Endothelial cell of umbilical vein (primary cell): ENCODE measurements around the gene KIFC1. TPM values are rescaled to one million over a fixed set of nuclear protein-coding genes. Genes with fewer than 3 reads are reported as not detected.

ENCODE experiments used
- BruUV-seq: library from RNA; stranded (reverse); fragments of 400-500 nt; replicated peaks from 2 replicates; lab custom pipeline; 2021; lab: Mats Ljungman, UMichigan
- CTCF ChIA-PET: fragments of 300-600, 350-600 bp; sonication (Branson Sonifier 250); formaldehyde crosslinking; loops from one replicate; lab custom pipeline; 2021; ENCODE audit warnings: antibody characterized with exemption, inconsistent platforms; lab: Charles Lee
- POLR2A ChIA-PET: fragments of 300-600, 350-600 bp; sonication (Branson Sonifier 250); formaldehyde crosslinking; loops from one replicate; lab custom pipeline; 2021; ENCODE audit warnings: antibody characterized with exemption, inconsistent platforms; lab: Charles Lee
- DNase-seq: peaks from one replicate; pipeline ENCODE4 v3.0.0-alpha.2; 2011; ENCODE audit warnings: low read depth, low spot score
- FAIRE-seq: peaks from 2 replicates; lab custom pipeline; 2011; peaks lifted over from hg19 to GRCh38; lab: Jason Lieb, UNC
- H2AFZ ChIP-seq: 2 replicates; pipeline ENCODE4 v1.6.0; 2012; ENCODE audit warnings: low read depth, low read length, control low read depth, inconsistent platforms
- H3K27ac ChIP-seq: 2 replicates; pipeline ENCODE4 v1.5.1; 2011; ENCODE audit warnings: low read depth, mild to moderate bottlenecking, control low read depth, low read length, moderate library complexity; ENCODE audit not compliant: insufficient read depth
- H3K27me3 ChIP-seq, 2 experiments: 2 replicates each; pipeline versions ENCODE4 v1.6.0 to v1.6.1; 2011; ENCODE audit warnings: low read length in 2 of 2, mixed read lengths in 1 of 2; ENCODE audit not compliant: control insufficient read depth in 2 of 2, insufficient read depth in 2 of 2
- H3K36me3 ChIP-seq, 2 experiments: 2 replicates in 1 of 2; 3 replicates in 1 of 2; pipeline ENCODE4 v1.5.1; 2011; ENCODE audit warnings: low read length in 2 of 2, mild to moderate bottlenecking in 1 of 2, moderate library complexity in 1 of 2; ENCODE audit not compliant: control insufficient read depth in 2 of 2, insufficient read depth in 2 of 2; ENCODE audit errors: extremely low read depth in 1 of 2
- H3K4me1 ChIP-seq: 3 replicates; pipeline ENCODE4 v1.5.1; 2011; ENCODE audit warnings: mild to moderate bottlenecking, low read length; ENCODE audit not compliant: control insufficient read depth, insufficient read depth; ENCODE audit errors: extremely low read depth
- H3K4me2 ChIP-seq: 2 replicates; pipeline ENCODE4 v1.6.1; 2011; ENCODE audit warnings: low read length, control low read depth, mixed read lengths; ENCODE audit not compliant: insufficient read depth
- H3K4me3 ChIP-seq, 3 experiments: fragments of 200-600 bp in 1 of 3; sonication (generic), shearing (Covaris generic) in 1 of 3; replicated peaks in 1 of 3; 2 replicates each; pipeline ENCODE4 v1.5.1; 2011 to 2016; ENCODE audit warnings: control low read depth in 3 of 3, low read length in 3 of 3, mild to moderate bottlenecking in 2 of 3, inconsistent platforms in 1 of 3, low read depth in 1 of 3, moderate library complexity in 1 of 3; ENCODE audit not compliant: insufficient read depth in 1 of 3
- H3K79me2 ChIP-seq: 2 replicates; pipeline ENCODE4 v1.6.0; 2012; ENCODE audit warnings: low read length, inconsistent platforms; ENCODE audit not compliant: control insufficient read depth, insufficient read depth
- H3K9ac ChIP-seq: replicated peaks from 2 replicates; pipeline ENCODE3; 2011; ENCODE audit warnings: low read length, control low read depth; ENCODE audit not compliant: insufficient read depth; ENCODE audit errors: extremely low read depth
- H3K9me1 ChIP-seq: replicated peaks from 3 replicates; pipeline ENCODE4 v1.6.0; 2011; ENCODE audit warnings: mild to moderate bottlenecking, low read length; ENCODE audit not compliant: control insufficient read depth, insufficient read depth; ENCODE audit errors: extremely low read depth
- H3K9me3 ChIP-seq: replicated peaks from 2 replicates; pipeline ENCODE4 v1.5.1; 2012; ENCODE audit warnings: low read length, inconsistent platforms; ENCODE audit not compliant: control insufficient read depth, insufficient read depth
- H4K20me1 ChIP-seq: replicated peaks from 2 replicates; pipeline ENCODE3; 2011; ENCODE audit warnings: mild to moderate bottlenecking, low read length; ENCODE audit not compliant: control insufficient read depth, insufficient read depth; ENCODE audit errors: extremely low read depth
- CTCF ChIP-seq, 2 donors: IDR thresholded peaks; 1 replicate in 1 of 2; 2 replicates in 1 of 2; pipeline ENCODE4 v1.5.1; 2011; ENCODE audit warnings: low read length in 2 of 2, mild to moderate bottlenecking in 2 of 2, moderate library complexity in 2 of 2, control low read depth in 1 of 2, inconsistent platforms in 1 of 2, low read depth in 1 of 2; ENCODE audit not compliant: insufficient read depth in 1 of 2; ENCODE audit errors: extremely low read depth in 1 of 2
- EZH2 ChIP-seq: IDR thresholded peaks from 2 replicates; pipeline ENCODE4 v1.6.1; 2012; ENCODE audit warnings: borderline replicate concordance, low read depth, mild to moderate bottlenecking, moderate library complexity, low read length, inconsistent platforms; ENCODE audit not compliant: severe bottlenecking
- FOS ChIP-seq: IDR thresholded peaks from 2 replicates; pipeline ENCODE4 v1.6.1; 2011; ENCODE audit warnings: mild to moderate bottlenecking, low read length, moderate library complexity, borderline replicate concordance; ENCODE audit not compliant: insufficient read depth
- GATA2 ChIP-seq: IDR thresholded peaks from 2 replicates; pipeline ENCODE4 v1.7.0; 2011; ENCODE audit warnings: low read depth, mild to moderate bottlenecking, moderate library complexity, mixed read lengths, low read length; ENCODE audit not compliant: insufficient read length, insufficient read depth
- MAX ChIP-seq: IDR thresholded peaks from 2 replicates; pipeline ENCODE4 v1.6.1; 2011; ENCODE audit not compliant: insufficient read depth, insufficient read length
- POLR2A ChIP-seq: IDR thresholded peaks from 2 replicates; pipeline ENCODE4 v1.6.1; 2012; ENCODE audit warnings: low read depth, mild to moderate bottlenecking, control low read depth, low read length
- POLR2AphosphoS5 ChIP-seq: IDR thresholded peaks from 2 replicates; pipeline ENCODE4 v1.6.1; 2012; ENCODE audit warnings: low read depth, mild to moderate bottlenecking, control low read depth, low read length, moderate library complexity; ENCODE audit not compliant: insufficient read depth
- dilution Hi-C: fragments of 300-500 bp; cut with MboI; formaldehyde crosslinking; loops from one replicate; pipeline ENCODE4 v1.15.0; 2019; ENCODE audit warnings: low sequenced_read_pairs; ENCODE audit not compliant: extremely low pct_ligation_motif_present
- intact Hi-C: fragments of 100-400 bp; cut with micrococcal nuclease; formaldehyde crosslinking; loops from one replicate; pipeline ENCODE4 v1.10.0; 2022
- polyA plus RNA-seq, 4 experiments: library from polyadenylated mRNA; depleted of rRNA in 3 of 4; stranded (reverse) in 3 of 4; unstranded in 1 of 4; fragments of >200 nt; gene quantifications; 2 replicates each; pipeline versions ENCODE4 v1.2.1 to v1.2.3, GENCODE V29; 2011 to 2012; ENCODE audit warnings: missing spikeins in 1 of 4
- total RNA-seq: library from RNA; stranded (reverse); gene quantifications from 2 replicates; pipeline ENCODE4 v1.2.3, GENCODE V29; 2021

Gene KIFC1
- total and polyA plus RNA-seq, 2 donors (not counting 3 experiments of a cell fraction or from before 2014, with no cell fraction given): 39.3 to 63.4 TPM

- FAIRE-seq: peak; percentile 85
- TSS peak; percentile 56 for BruUV-seq
These were observed 34.3 kb downstream of the KIFC1 start for GRCh38 chr6:33425668-33426577.

More at GRCh38 chr6:33425668-33426577, 34.3 kb downstream of the KIFC1 start:
- ChIA-PET POLR2A (interaction anchor here (0.8 kb wide), 1 partner anchor 108 kb away, joined by 3 read pairs; the partner anchor contains the start of gene ZBTB22), CTCF (interaction anchor here (0.5 to 2.5 kb wide), 15 partner anchors 10 to 728 kb away, joined by 3 to 15 read pairs (median 3); partner anchors contain the start of genes B3GALT4, CUTA and PHF1)
- Histone ChIP-seq H2AFZ (peak overlapping the region; percentile 82), H3K4me2 (peak overlapping the region; percentile 89), H3K9ac (peak overlapping the region; percentile 60), H3K4me1 (peaks cover 26% of the 10 kb centered on the region), H3K27ac (peak overlapping the region; percentile 56), H3K79me2 (no peaks in the 10 kb centered on the region), H3K9me3 (no peaks in the 10 kb centered on the region), H3K9me1 (no peaks in the 10 kb centered on the region), H3K27me3 (peaks cover 16% of the 10 kb centered on the region in 2 experiments), H3K4me3 (peak overlapping the region; percentile 54 to 70 (median 69)), H4K20me1 (no peaks in the 10 kb centered on the region), H3K36me3 (no peaks in the 10 kb centered on the region)
- DNase-seq: peak; percentile 85
- intact Hi-C loops: loop anchor here (1.0 to 5.0 kb wide), 5 partner anchors 9 to 155 kb away; partner anchors contain the start of genes BAK1, KIFC1, RPS18 and VPS52
- TF ChIP-seq EZH2 (no peak), CTCF (IDR thresholded peaks at IDR 0.05; ENCODE audit: extremely low read depth in 1 of 2, insufficient read depth in 1 of 2, low read depth in 1 of 2, low read length in 2 of 2) (peak; percentile 29 to 75), POLR2A (peak; percentile 94), POLR2AphosphoS5 (peak; percentile 90), FOS (no peak), GATA2 (no peak), MAX (peak; percentile 31)
- dilution Hi-C loops: no loop called here
